ENCODE results near the gene SMARCAD1. TPM values are rescaled to one million over a fixed set of nuclear protein-coding genes. Genes with fewer than 3 reads are reported as not detected.

SMARCAD1 gene
- total RNA-seq, 1 donor from 2014 or later = 36.0 TPM

DNA sequence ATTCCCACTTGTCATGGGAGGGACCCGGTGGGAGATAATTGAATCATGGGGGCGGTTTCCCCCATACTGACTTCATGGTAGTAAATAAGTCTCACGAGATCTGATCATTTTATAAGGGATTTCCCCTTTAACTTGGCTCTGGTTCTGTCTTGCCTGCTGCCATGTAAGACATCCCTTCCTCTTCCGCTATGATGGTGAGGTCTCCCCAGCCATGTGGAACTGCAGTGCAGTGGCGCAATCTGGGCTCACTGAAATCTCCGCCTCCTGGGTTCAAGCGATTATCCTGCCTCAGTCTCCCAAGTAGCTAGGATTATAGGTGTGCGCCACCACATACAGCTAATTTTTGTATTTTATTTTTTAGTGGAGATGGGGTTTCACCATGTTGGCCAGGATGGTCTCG is 132.1 kb downstream of the SMARCAD1 start:
- Histone ChIP-seq H3K9me3 (ENCODE audit: insufficient read depth, low read depth, low read length) (no peaks in the 10 kb centered on the region), H3K27me3 (ENCODE audit: insufficient read depth, low read length) (no peaks in the 10 kb centered on the region), H3K9ac (ENCODE audit: low read length) (no peak overlapping the region), H3K79me2 (ENCODE audit: insufficient read depth, low read length) (no peaks in the 10 kb centered on the region), H3K4me2 (ENCODE audit: low read length) (no peak overlapping the region), H3K4me1 (ENCODE audit: insufficient read depth, low read length) (no peaks in the 10 kb centered on the region), H3K4me3 (ENCODE audit: insufficient read depth, low read depth, low read length) (no peak overlapping the region), H3K27ac (ENCODE audit: low read depth, low read length) (no peak overlapping the region), H4K20me1 (ENCODE audit: insufficient read depth, low read length) (no peaks in the 10 kb centered on the region), H2AFZ (ENCODE audit: low read depth, low read length) (no peak overlapping the region), H3K36me3 (ENCODE audit: insufficient read depth, low read length) (no peaks in the 10 kb centered on the region)
- TF ChIP-seq, protein P1, sequence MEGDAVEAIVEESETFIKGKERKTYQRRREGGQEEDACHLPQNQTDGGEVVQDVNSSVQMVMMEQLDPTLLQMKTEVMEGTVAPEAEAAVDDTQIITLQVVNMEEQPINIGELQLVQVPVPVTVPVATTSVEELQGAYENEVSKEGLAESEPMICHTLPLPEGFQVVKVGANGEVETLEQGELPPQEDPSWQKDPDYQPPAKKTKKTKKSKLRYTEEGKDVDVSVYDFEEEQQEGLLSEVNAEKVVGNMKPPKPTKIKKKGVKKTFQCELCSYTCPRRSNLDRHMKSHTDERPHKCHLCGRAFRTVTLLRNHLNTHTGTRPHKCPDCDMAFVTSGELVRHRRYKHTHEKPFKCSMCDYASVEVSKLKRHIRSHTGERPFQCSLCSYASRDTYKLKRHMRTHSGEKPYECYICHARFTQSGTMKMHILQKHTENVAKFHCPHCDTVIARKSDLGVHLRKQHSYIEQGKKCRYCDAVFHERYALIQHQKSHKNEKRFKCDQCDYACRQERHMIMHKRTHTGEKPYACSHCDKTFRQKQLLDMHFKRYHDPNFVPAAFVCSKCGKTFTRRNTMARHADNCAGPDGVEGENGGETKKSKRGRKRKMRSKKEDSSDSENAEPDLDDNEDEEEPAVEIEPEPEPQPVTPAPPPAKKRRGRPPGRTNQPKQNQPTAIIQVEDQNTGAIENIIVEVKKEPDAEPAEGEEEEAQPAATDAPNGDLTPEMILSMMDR (IDR thresholded peaks at IDR 0.05; ENCODE audit: insufficient read depth, low read depth, low read length) = no peak
- TF ChIP-seq EZH2 (IDR thresholded peaks at IDR 0.05; ENCODE audit: insufficient read depth, low read length) = no peak
- no peak overlapping the region for H3K4me3 Mint-ChIP-seq (ENCODE audit: unreplicated experiment)
- no peaks in the 10 kb centered on the region for H3K36me3 Mint-ChIP-seq (ENCODE audit: low read depth, unreplicated experiment)
- no peaks in the 10 kb centered on the region for H3K27me3 Mint-ChIP-seq (ENCODE audit: low read depth, unreplicated experiment)
- FAIRE-seq = no peak
- H3K27ac Mint-ChIP-seq (ENCODE audit: unreplicated experiment) = no peak overlapping the region
- no peaks in the 10 kb centered on the region for H3K4me1 Mint-ChIP-seq (ENCODE audit: low read depth, unreplicated experiment)
- DNase-seq (ENCODE audit: low read depth) = no peak
- no peaks in the 10 kb centered on the region for H3K9me3 Mint-ChIP-seq (ENCODE audit: unreplicated experiment)

Other genes starting within 250 kb of the SMARCAD1 start
- not detected in 2 replicates for gene HPGDS, start 135.0 kb downstream of the SMARCAD1 start, total RNA-seq
- 174 and 181 TPM in 2 replicates for gene PDLIM5, start 244.1 kb downstream of the SMARCAD1 start, total RNA-seq